Measurements from ENCODE around the gene KRT77. TPM values are rescaled to one million over a fixed set of nuclear protein-coding genes. Genes with fewer than 3 reads are reported as not detected.

Gene KRT77
- total and polyA plus RNA-seq, 2 experiments from 2014 or later, result not detected

- Mint-ChIP-seq H3K4me3 (no peak overlapping the region), H3K36me3 (ENCODE audit: low read depth) (no peaks in the 10 kb centered on the region), H3K27ac (no peak overlapping the region), H3K9me3 (no peaks in the 10 kb centered on the region), H3K4me1 (no peaks in the 10 kb centered on the region; the same call in 2 of the 3 replicates), H3K27me3 (ENCODE audit: insufficient read depth, low read depth, poor library complexity) (peaks cover 2% of the 10 kb centered on the region)
- no peak overlapping the region for H3K27ac ChIP-seq (ENCODE audit: low read depth)
- no peaks in the 10 kb centered on the region for H4K20me1 ChIP-seq (replicated peaks; ENCODE audit: insufficient read depth)
- H3K9me2 ChIP-seq (ENCODE audit: insufficient read depth), result no peaks in the 10 kb centered on the region
- H3K4me3 ChIP-seq, result no peak overlapping the region
- H2AFZ ChIP-seq, result no peak overlapping the region
- H3F3A ChIP-seq (replicated peaks; ENCODE audit: low read depth), result no peaks in the 10 kb centered on the region
- DNase-seq (ENCODE audit: low spot score) (no peak), ATAC-seq (no peak)
- TF ChIP-seq EZH2phosphoT487 (IDR thresholded peaks at IDR 0.05; ENCODE audit: unreplicated experiment) (no peak), NANOG (IDR thresholded peaks at IDR 0.05; ENCODE audit: borderline replicate concordance) (no peak), JUNB (IDR thresholded peaks at IDR 0.05; ENCODE audit: unreplicated experiment) (no peak), STAT1 (IDR thresholded peaks at IDR 0.05; ENCODE audit: unreplicated experiment) (no peak), CTCF (conservative IDR thresholded peaks at IDR 0.05; ENCODE audit: low read depth in 2 of 2) (no peak), ZNF462 (CRISPR knock-in tag; IDR thresholded peaks at IDR 0.05) (no peak), ZNF331 (CRISPR knock-in tag; IDR thresholded peaks at IDR 0.05; ENCODE audit: low read depth) (no peak), EZH2 (IDR thresholded peaks at IDR 0.05; ENCODE audit: low read depth, unreplicated experiment) (no peak), CREB1 (CRISPR knock-in tag; IDR thresholded peaks at IDR 0.05; ENCODE audit: low read depth) (no peak), ETS1 (IDR thresholded peaks at IDR 0.05) (no peak)
- H3K36me3 ChIP-seq (ENCODE audit: insufficient read depth), result no peaks in the 10 kb centered on the region
- no peak overlapping the region for H3K4me2 ChIP-seq
- no peaks in the 10 kb centered on the region for H3K4me1 ChIP-seq (ENCODE audit: insufficient read depth)
- H3K27me3 ChIP-seq (ENCODE audit: insufficient read depth), result no peaks in the 10 kb centered on the region
- H3K79me2 ChIP-seq (replicated peaks; ENCODE audit: insufficient read depth), result no peaks in the 10 kb centered on the region
Measured at GRCh38 chr12:52659951-52660350, 43.4 kb downstream of the KRT77 start.

Data from GM23338 (cell line).